K562 (cell line): Measurements from ENCODE around the gene CRACR2B. TPM values are rescaled to one million over a fixed set of nuclear protein-coding genes. Genes with fewer than 3 reads are reported as not detected.

Experiments
- CTCF ChIP-seq, 3 experiments: IDR thresholded peaks in 2 of 3; conservative IDR thresholded peaks in 1 of 3; 2 replicates each; pipeline ENCODE4 v1.5.1; 2011 to 2012; ENCODE audit warnings: low read length in 3 of 3, mild to moderate bottlenecking in 3 of 3, control low read depth in 2 of 3, improper control_type of control experiment in 1 of 3, inconsistent platforms in 1 of 3, low read depth in 1 of 3, mixed read lengths in 1 of 3, moderate library complexity in 1 of 3; ENCODE audit not compliant: insufficient read depth in 2 of 3
- MLLT1 ChIP-seq, 2 experiments: fragments of 450-650 bp; IDR thresholded peaks; 2 replicates each; pipeline ENCODE4 v1.6.1; 2016
- RAD21 ChIP-seq, 2 experiments: fragments of 250-450 bp in 1 of 2; fragments of 450-650 bp in 1 of 2; sonication (Bioruptor Pico) in 1 of 2; formaldehyde crosslinking in 1 of 2; IDR thresholded peaks in 1 of 2; conservative IDR thresholded peaks in 1 of 2; 2 replicates each; pipeline versions ENCODE4 v1.4.0 to v1.8.0; 2020 to 2022; ENCODE audit warnings: mild to moderate bottlenecking in 2 of 2, moderate library complexity in 1 of 2
- REST ChIP-seq, 2 experiments: fragments of 450-650 bp; formaldehyde crosslinking in 1 of 2; IDR thresholded peaks; 2 replicates each; pipeline versions ENCODE4 v1.4.0 to v1.6.1; 2014 to 2020; ENCODE audit warnings: mild to moderate bottlenecking in 2 of 2, borderline replicate concordance in 1 of 2, low read depth in 1 of 2
- SMARCA5 ChIP-seq: fragments of 450-650 bp; IDR thresholded peaks from 2 replicates; pipeline ENCODE4 v1.6.1; 2016
- SMC3 ChIP-seq: conservative IDR thresholded peaks from 2 replicates; pipeline ENCODE4 v1.6.1; 2011; ENCODE audit warnings: low read depth, low read length, improper control_type of control experiment; ENCODE audit not compliant: insufficient read depth
- STAT6 ChIP-seq: sonication (generic); formaldehyde crosslinking; IDR thresholded peaks from 2 replicates; pipeline ENCODE4 v1.8.1; 2023; ENCODE audit warnings: mild to moderate bottlenecking, missing genetic modification reagents
- TFAP4 ChIP-seq: sonication (generic); formaldehyde crosslinking; IDR thresholded peaks from 2 replicates; pipeline ENCODE4 v1.8.0; 2022; ENCODE audit warnings: missing genetic modification reagents, mild to moderate bottlenecking, moderate library complexity, borderline replicate concordance
- ZNF174 ChIP-seq: fragments of 250-450 bp; sonication (Bioruptor Pico); IDR thresholded peaks from 2 replicates; pipeline ENCODE4 v1.4.0; 2020; ENCODE audit warnings: mild to moderate bottlenecking
- ZNF766 ChIP-seq: fragments of 200-800 bp; sonication (Bioruptor generic); conservative IDR thresholded peaks from 2 replicates; pipeline ENCODE4 v1.6.1; 2016; ENCODE audit warnings: missing genetic modification characterization, missing compliant biosample characterization
- ZNF77 ChIP-seq: fragments of 250-450 bp; sonication (Bioruptor Pico); IDR thresholded peaks from 2 replicates; pipeline ENCODE4 v1.5.0; 2020
- polyA plus RNA-seq, 8 experiments: library from polyadenylated mRNA; depleted of rRNA in 4 of 8; stranded (reverse) in 5 of 8; unstranded in 3 of 8; fragments of >200 nt; fragmentation: Nextera tagmentation in 2 of 8; fragmentation: Illumina TruSeq in 1 of 8; extraction: Ambion mirVana in 2 of 8; extraction: Trizol in 1 of 8; gene quantifications; 2 replicates each; pipeline versions ENCODE4 v1.2.1 to v1.2.3, GENCODE V29; 2011 to 2014; ENCODE audit warnings: inconsistent platforms in 1 of 8, missing spikeins in 1 of 8
- total RNA-seq, 7 experiments: library from RNA; depleted of rRNA in 6 of 7; stranded (reverse); fragments of >200 nt in 6 of 7; fragmentation: Illumina TruSeq in 2 of 7; extraction: Trizol in 2 of 7; gene quantifications; 2 replicates each; pipeline versions ENCODE4 v1.2.1 to v1.2.3, GENCODE V29; 2011 to 2021; ENCODE audit warnings: low replicate concordance in 1 of 7

CRACR2B gene
- total and polyA plus RNA-seq, 9 of the 15 experiments (the other 6 are each of a cell fraction or from before 2014, with no cell fraction given): 0.10 to 51.0 (median 6.0) TPM

- no peak for TF ChIP-seq ZNF174 (CRISPR knock-in tag)
- no peak for TF ChIP-seq MLLT1 (IDR thresholded peaks at IDR 0.05)
- peak; percentile 32 to 70; a peak in 3 of 4 replicates for TF ChIP-seq RAD21 (CRISPR knock-in tag; conservative IDR thresholded peaks at IDR 0.05 in 1 of 2, IDR thresholded peaks at IDR 0.05 in 1 of 2)
- TF ChIP-seq ZNF766 (CRISPR knock-in tag): no peak
- TF ChIP-seq SMARCA5: no peak
- TF ChIP-seq REST (IDR thresholded peaks at IDR 0.05; ENCODE audit: borderline replicate concordance): peak; percentile 53
- TF ChIP-seq REST (CRISPR knock-in tag; IDR thresholded peaks at IDR 0.05; ENCODE audit: low read depth): no peak
- peak; percentile 50 for TF ChIP-seq SMC3
- TF ChIP-seq CTCF (IDR thresholded peaks at IDR 0.05 in 2 of 3, conservative IDR thresholded peaks at IDR 0.05 in 1 of 3; ENCODE audit: insufficient read depth in 2 of 3, low read depth in 1 of 3, low read length in 3 of 3): peak; percentile 80 to 81 (median 80)
- TF ChIP-seq TFAP4 (CRISPR knock-in tag): peak; percentile 28; the same call in 1 of the 2 replicates
- TF ChIP-seq STAT6 (CRISPR knock-in tag): no peak
- TF ChIP-seq ZNF77 (CRISPR knock-in tag): no peak
Measured at GRCh38 chr11:848380-848931, 20.7 kb downstream of the CRACR2B start (continued).
